ENCODE measurements around the gene ABCA7.
A peak's percentile ranks its signal among the peaks of the same experiment; 100 is the strongest.

ABCA7 gene, protein sequence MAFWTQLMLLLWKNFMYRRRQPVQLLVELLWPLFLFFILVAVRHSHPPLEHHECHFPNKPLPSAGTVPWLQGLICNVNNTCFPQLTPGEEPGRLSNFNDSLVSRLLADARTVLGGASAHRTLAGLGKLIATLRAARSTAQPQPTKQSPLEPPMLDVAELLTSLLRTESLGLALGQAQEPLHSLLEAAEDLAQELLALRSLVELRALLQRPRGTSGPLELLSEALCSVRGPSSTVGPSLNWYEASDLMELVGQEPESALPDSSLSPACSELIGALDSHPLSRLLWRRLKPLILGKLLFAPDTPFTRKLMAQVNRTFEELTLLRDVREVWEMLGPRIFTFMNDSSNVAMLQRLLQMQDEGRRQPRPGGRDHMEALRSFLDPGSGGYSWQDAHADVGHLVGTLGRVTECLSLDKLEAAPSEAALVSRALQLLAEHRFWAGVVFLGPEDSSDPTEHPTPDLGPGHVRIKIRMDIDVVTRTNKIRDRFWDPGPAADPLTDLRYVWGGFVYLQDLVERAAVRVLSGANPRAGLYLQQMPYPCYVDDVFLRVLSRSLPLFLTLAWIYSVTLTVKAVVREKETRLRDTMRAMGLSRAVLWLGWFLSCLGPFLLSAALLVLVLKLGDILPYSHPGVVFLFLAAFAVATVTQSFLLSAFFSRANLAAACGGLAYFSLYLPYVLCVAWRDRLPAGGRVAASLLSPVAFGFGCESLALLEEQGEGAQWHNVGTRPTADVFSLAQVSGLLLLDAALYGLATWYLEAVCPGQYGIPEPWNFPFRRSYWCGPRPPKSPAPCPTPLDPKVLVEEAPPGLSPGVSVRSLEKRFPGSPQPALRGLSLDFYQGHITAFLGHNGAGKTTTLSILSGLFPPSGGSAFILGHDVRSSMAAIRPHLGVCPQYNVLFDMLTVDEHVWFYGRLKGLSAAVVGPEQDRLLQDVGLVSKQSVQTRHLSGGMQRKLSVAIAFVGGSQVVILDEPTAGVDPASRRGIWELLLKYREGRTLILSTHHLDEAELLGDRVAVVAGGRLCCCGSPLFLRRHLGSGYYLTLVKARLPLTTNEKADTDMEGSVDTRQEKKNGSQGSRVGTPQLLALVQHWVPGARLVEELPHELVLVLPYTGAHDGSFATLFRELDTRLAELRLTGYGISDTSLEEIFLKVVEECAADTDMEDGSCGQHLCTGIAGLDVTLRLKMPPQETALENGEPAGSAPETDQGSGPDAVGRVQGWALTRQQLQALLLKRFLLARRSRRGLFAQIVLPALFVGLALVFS (N-terminal part only)

DNA sequence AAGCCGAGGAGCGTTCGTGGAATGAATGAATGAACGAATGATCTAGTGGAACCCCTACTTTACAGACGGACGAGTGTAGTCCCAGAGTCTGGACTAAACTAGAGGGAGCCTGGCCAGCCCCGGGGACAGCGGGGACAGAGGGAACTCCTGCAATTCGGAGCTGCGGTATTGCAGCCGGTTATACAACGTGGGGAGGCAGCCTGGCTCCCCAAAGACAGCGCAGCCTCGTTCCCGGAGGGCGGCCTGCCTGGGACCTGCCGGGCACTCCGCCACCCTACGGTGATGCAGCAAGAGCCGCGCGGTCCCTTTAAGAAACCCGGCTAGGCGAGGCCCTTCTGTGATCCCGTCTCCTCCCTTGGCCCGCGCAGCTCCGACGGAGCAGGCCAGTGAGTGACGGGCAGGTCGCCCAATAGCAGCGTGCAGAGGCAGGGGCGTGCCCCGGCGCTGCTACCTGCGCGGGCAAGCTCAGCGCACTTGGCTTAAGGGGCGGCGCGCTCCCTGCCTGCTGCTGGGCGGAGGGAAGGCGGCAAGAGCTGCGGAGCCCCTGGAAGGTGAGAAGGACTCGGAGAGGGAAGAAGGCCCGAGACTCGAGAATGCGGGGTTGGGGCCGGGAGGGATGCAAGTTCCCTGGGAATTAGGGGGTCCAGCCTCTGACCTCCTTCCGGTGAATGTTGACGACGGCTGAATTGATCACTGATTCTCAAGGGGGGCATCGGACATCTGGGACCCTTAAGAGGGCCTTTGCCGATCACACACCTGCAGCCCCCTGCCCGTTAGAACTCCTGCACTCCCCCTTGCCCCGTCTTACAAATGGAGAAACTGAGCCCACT, at the start of gene ABCA7:
ABCA7 (plus strand) TSS at position 462 of the 830 bp plus-strand sequence. CDS start 1,255 bp downstream, outside the sequence.
- DNase-seq: peak; percentile 97

DNA sequence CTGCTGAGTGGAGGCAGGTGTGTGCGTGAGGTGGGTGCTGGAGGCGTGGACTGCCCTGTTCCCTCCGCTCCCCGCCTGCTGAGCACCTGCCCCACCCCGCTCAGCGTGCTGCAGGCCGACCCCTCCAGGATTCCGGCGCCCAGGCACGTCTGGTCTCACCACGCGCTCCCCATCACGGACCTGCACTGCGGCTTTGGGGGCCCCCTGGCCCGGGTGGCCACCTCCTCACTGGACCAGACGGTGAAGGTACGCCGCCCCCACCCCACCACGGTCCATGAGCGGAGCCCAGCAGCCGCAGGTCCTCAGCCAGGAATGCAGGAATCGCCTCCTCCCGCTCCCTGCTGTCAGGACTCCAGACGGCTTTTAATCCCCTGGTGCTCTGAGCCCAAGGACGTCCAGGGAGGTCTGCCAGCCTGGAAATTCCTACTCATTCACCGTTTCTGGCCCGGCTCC, 49.8 kb upstream of the ABCA7 start:
- DNase-seq: no peak

DNA sequence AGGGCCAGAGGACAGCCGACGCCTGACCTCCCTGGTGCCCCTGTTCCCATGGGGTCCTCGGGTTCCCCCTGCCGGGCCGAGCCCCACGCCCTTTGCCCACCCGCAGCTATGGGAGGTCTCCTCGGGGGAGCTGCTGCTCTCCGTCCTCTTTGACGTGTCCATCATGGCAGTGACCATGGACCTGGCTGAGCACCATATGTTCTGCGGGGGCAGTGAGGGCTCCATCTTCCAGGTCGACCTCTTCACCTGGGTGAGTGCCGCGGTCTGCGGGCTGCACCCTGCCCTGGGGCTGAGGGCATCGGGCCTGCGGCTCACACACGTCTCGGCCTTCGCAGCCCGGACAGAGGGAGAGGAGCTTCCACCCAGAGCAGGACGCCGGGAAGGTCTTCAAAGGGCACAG, 49.2 kb upstream of the ABCA7 start:
- no peak for DNase-seq

- DNase-seq: peak; percentile 53
Observed at GRCh38 chr19:991174-991931, 48.6 kb upstream of the ABCA7 start.

GRCh38 chr19:991932-992669, 47.8 kb upstream of the ABCA7 start:
- no peak for DNase-seq

GRCh38 chr19:992670-993055, 47.2 kb upstream of the ABCA7 start:
- no peak for DNase-seq

DNA sequence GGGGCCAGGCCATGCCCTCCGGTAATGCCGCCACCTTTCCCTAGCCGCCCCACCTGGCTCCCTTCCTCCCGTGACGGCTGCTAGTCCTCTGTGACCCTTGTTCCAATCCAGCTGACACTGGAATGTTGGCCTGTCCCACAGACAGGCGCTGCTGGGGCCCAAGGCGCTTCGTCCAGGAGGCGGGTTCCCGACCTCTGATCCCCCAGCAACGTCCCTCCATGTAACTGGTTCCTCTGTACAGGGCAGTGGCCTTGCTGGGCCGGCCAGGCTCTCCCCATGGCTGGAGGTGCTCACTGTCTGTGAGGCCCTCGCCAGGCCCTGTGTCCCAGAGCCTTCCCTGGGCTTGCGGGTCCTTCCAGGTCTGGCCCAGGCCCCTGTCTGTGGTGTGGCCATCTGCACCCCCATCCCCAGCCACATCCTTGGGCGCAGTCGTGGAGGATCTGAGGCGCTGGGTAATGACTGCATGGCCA, 46.5 kb upstream of the ABCA7 start:
- DNase-seq: no peak

DNA sequence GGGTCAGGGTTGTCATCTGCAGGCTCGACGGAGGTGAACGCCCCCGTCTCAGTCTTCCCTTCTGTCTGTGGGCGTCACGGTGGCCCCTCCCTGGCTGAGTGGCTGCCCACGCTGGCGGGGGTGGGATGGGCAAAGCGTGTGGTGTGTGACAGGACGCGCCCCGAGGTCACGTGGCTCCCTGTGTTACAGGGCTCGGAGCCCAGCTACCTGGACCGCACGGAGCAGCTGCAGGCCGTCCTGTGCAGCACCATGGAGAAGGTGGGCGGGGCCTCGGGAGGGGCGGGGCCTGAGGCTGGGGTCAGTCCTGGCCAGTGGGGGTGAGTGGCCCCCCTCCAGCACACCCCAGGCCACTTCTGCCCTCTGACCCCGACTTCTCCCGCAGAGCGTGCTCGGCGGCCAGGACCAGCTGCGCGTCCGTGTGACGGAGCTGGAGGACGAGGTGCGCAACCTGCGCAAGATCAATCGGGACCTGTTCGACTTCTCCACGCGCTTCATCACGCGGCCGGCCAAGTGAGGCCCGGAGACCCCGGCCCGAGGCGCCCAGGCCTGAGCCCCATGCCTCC, 46.0 kb upstream of the ABCA7 start:
- no peak for DNase-seq

GRCh38 chr19:994516-994915, 45.4 kb upstream of the ABCA7 start:
- no peak for DNase-seq

DNA sequence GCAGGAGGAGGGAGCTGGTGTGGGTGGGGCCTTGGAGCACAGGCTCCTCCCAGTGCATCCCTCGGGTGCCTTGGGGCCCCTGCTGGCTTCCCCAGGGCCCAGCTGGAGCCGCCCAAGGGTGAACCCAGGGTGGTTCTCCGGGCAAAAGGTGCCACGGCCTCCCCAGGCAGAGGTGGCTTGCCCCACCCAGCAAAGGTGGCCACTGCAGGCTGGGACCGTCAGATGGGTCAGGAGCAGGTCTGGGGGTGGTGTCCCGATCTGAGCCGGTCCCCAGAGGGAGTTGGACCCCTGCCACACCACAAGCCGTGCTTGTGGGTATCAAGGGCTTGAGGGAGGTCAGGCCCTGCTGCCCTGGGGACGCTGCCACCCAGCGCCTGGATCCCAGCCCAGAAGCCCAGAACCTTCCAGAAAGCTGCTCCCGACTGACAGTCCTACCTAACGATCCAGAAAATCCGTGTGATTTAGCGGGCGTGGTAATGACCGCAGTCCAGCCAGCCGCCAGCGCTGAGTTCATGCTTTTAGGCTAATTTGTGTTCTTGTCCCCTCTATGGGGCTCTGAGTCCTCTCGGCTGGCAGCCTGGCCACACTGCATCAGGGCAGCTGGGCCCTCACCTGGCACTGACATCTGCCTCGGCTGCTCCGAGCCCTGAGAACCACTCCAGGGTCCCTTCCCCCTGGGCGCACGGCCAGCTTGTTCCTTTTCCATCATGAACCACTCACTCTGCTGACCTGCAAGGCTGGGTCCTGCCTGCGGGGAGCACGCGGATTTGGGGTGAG, 44.7 kb upstream of the ABCA7 start:
- DNase-seq: no peak

GRCh38 chr19:996051-996838, 43.7 kb upstream of the ABCA7 start:
- peak; percentile 66 for DNase-seq

DNA sequence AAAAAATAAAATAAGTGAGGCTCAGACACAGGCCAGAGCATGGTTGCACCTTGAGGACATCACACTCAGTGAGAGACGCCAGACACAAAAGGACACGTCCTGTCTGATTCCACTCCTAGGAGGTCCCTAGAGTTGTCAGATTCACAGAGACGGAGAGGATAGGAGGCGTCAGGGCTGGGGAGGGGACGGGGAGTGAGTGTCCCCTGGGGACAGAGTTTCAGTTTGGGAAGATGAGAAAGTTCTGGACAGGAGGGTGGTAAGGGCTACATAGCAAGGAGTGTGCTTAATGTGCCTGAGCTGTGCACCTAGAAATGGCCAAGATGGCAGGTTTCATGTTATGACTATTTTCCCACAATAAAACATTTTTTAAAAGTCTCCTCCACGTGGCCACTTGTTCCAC, 41.8 kb upstream of the ABCA7 start:
- DNase-seq: no peak

- DNase-seq: no peak
Observed at GRCh38 chr19:999379-999719, 40.6 kb upstream of the ABCA7 start.

DNA sequence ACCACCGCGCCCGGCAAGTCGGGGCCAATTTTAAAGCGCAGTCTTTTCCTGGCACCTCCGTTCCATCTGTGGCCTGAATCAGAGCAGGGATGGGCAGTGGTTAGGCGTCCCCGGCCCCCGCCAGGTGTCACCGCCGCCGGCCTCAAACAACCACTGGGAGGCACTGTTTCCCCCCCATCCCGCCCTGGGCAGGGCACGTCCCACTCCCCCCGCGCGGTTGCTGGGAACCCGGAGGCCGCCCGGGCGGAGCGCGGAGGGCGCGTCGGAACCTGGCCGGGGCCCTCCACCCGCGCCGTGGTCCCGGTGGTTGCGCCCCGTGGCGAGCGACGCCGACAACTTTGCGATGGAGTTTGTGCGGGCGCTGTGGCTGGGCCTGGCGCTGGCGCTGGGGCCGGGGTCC, 39.8 kb upstream of the ABCA7 start, which contains the start of gene GRIN3B:
GRIN3B (plus strand) TSS at position 325 of the 400 bp plus-strand sequence; CDS start at position 344, 19 bp downstream.
- DNase-seq: peak; percentile 59

- no peak for DNase-seq
Observed at GRCh38 chr19:1000591-1001537, 39.0 kb upstream of the ABCA7 start.

DNA sequence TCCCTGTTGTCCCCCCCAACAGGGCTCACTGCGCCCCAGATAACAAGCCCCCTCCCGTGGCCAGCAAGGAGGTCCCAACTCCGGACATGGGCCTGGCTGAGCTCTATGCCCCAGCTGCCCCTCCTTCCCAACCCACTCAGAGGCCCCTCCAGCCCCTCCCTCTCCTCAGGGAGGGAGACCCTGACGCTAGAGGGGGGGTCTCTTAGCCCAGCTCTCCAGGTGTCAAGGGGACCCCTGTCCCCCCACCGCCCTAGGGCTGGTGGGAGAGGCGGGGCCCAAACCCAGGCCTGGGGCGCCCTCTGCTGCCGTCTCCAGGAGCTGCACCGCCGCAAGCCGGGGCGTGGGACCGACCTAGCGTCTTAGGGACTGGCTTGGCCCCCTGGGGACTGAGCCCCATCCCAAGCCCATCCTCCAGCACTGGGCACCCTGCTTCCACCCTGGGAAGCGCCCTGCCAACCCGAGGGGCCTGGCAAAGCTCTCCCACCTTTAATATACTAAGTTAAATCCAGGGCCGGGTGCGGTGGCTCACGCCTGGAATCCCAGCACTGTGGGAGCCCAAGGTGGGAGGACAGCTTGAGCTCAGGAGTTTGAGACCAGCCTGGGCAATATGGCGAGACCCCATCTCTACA, 38.3 kb upstream of the ABCA7 start:
- DNase-seq: peak; percentile 53

- no peak for DNase-seq
Observed at GRCh38 chr19:1002600-1002999, 37.3 kb upstream of the ABCA7 start.
